H1 (cell line): ENCODE data around the gene CCDC88A. TPM values are rescaled to one million over a fixed set of nuclear protein-coding genes. Genes with fewer than 3 reads are reported as not detected.

ENCODE experiments used
- CTCF ChIA-PET: fragments of 300-600 bp; sonication (Branson Sonifier 250); formaldehyde crosslinking; loops from one replicate; lab custom pipeline; 2021; ENCODE audit not compliant: partially characterized antibody; lab: Charles Lee
- POLR2A ChIA-PET: fragments of 300-600 bp; sonication (Branson Sonifier 250); formaldehyde crosslinking; loops from one replicate; lab custom pipeline; 2021; ENCODE audit warnings: inconsistent platforms; ENCODE audit not compliant: partially characterized antibody; lab: Charles Lee
- DNase-seq, 2 experiments: peaks; one replicate each; pipeline versions ENCODE4 v3.0.0 to v3.0.0-alpha.2; 2010 to 2022; ENCODE audit warnings: low spot score in 2 of 2, low read depth in 1 of 2, mixed read lengths in 1 of 2
- FAIRE-seq: peaks from 2 replicates; lab custom pipeline; 2011; peaks lifted over from hg19 to GRCh38; lab: Jason Lieb, UNC
- H2AFZ ChIP-seq: 2 replicates; pipeline ENCODE4 v1.8.1; 2012; ENCODE audit warnings: low read length, inconsistent platforms
- H2AK5ac ChIP-seq: 2 replicates; pipeline ENCODE4 v1.6.1; 2013; ENCODE audit warnings: low read depth, low read length
- H2BK120ac ChIP-seq: replicated peaks from 2 replicates; pipeline ENCODE3; 2013; ENCODE audit warnings: low read depth, low read length, inconsistent platforms
- H2BK12ac ChIP-seq: 2 replicates; pipeline ENCODE4 v1.6.1; 2013; ENCODE audit warnings: low read depth, low read length
- H2BK15ac ChIP-seq: 2 replicates; pipeline ENCODE4 v1.6.1; 2013; ENCODE audit warnings: low read length
- H2BK20ac ChIP-seq: 2 replicates; pipeline ENCODE4 v1.6.1; 2013; ENCODE audit warnings: low read length
- H2BK5ac ChIP-seq: 2 replicates; pipeline ENCODE4 v1.6.1; 2013; ENCODE audit warnings: low read depth, low read length
- H3K14ac ChIP-seq: 2 replicates; pipeline ENCODE4 v1.6.1; 2013; ENCODE audit warnings: inconsistent platforms; ENCODE audit not compliant: insufficient read length
- H3K18ac ChIP-seq: 2 replicates; pipeline ENCODE4 v1.6.1; 2013; ENCODE audit warnings: low read length; ENCODE audit errors: extremely low read depth
- H3K23ac ChIP-seq: 2 replicates; pipeline ENCODE4 v1.6.1; 2013; ENCODE audit warnings: inconsistent platforms; ENCODE audit not compliant: insufficient read length
- H3K23me2 ChIP-seq: 2 replicates; pipeline ENCODE4 v1.6.1; 2013; ENCODE audit warnings: low read depth, low read length
- H3K27ac ChIP-seq: 2 replicates; pipeline ENCODE4 v1.6.1; 2011; ENCODE audit warnings: low read depth, low read length, inconsistent platforms
- H3K27me3 ChIP-seq, 4 experiments: replicated peaks in 1 of 4; 1 replicate in 1 of 4; 2 replicates in 3 of 4; pipeline versions ENCODE4 v1.6.1 to v1.8.1; 2011 to 2013; ENCODE audit warnings: low read length in 3 of 4, mild to moderate bottlenecking in 3 of 4, inconsistent platforms in 2 of 4, mixed read lengths in 2 of 4, moderate library complexity in 1 of 4; ENCODE audit not compliant: control insufficient read depth in 3 of 4, insufficient read depth in 3 of 4; ENCODE audit errors: extremely low read depth in 1 of 4
- H3K36me3 ChIP-seq, 4 experiments: 2 replicates each; pipeline versions ENCODE4 v1.6.1 to v1.8.1; 2011 to 2013; ENCODE audit warnings: mild to moderate bottlenecking in 4 of 4, low read length in 3 of 4, moderate library complexity in 2 of 4, control low read depth in 1 of 4, inconsistent platforms in 1 of 4; ENCODE audit not compliant: insufficient read depth in 4 of 4, control insufficient read depth in 2 of 4
- H3K4ac ChIP-seq: replicated peaks from 2 replicates; pipeline ENCODE3; 2013; ENCODE audit warnings: low read length, low read depth, mixed read lengths, inconsistent platforms; ENCODE audit not compliant: insufficient read length
- H3K4me1 ChIP-seq, 4 experiments: replicated peaks in 1 of 4; 1 replicate in 1 of 4; 2 replicates in 3 of 4; pipeline versions ENCODE4 v1.6.1 to v1.8.1; 2011 to 2013; ENCODE audit warnings: low read length in 3 of 4, inconsistent platforms in 2 of 4, mixed read lengths in 1 of 4; ENCODE audit not compliant: insufficient read depth in 4 of 4, control insufficient read depth in 3 of 4
- H3K4me2 ChIP-seq, 2 experiments: 2 replicates each; pipeline versions ENCODE4 v1.6.1 to v1.8.1; 2011 to 2013; ENCODE audit warnings: low read depth in 2 of 2, low read length in 2 of 2, control low read depth in 1 of 2, inconsistent platforms in 1 of 2, mild to moderate bottlenecking in 1 of 2; ENCODE audit not compliant: insufficient read depth in 1 of 2
- H3K4me3 ChIP-seq, 4 experiments: fragments of 200-600, 300-600 bp in 1 of 4; sonication (generic), shearing (Covaris generic), sonication (Bioruptor Twin) in 1 of 4; 2 replicates each; pipeline versions ENCODE4 v1.5.1 to v1.8.1; 2011 to 2016; ENCODE audit warnings: low read length in 4 of 4, low read depth in 3 of 4, control low read depth in 2 of 4, inconsistent platforms in 2 of 4, mild to moderate bottlenecking in 2 of 4, mixed read lengths in 1 of 4, moderate library complexity in 1 of 4; ENCODE audit not compliant: insufficient read depth in 2 of 4; ENCODE audit errors: extremely low read depth in 1 of 4
- H3K56ac ChIP-seq: replicated peaks from 2 replicates; pipeline ENCODE3; 2013; ENCODE audit warnings: low read depth, mild to moderate bottlenecking, mixed read lengths, low read length, inconsistent platforms; ENCODE audit not compliant: insufficient read length
- H3K79me1 ChIP-seq: 2 replicates; pipeline ENCODE4 v1.6.1; 2013; ENCODE audit warnings: low read depth, low read length, control low read depth
- H3K79me2 ChIP-seq, 2 experiments: 2 replicates each; pipeline versions ENCODE4 v1.6.1 to v1.8.1; 2012 to 2013; ENCODE audit warnings: low read length in 2 of 2, mild to moderate bottlenecking in 2 of 2, inconsistent platforms in 1 of 2; ENCODE audit not compliant: insufficient read depth in 2 of 2, control insufficient read depth in 1 of 2
- H3K9ac ChIP-seq, 4 experiments: replicated peaks in 1 of 4; 1 replicate in 1 of 4; 2 replicates in 3 of 4; pipeline versions ENCODE4 v1.6.1 to v1.8.1; 2011 to 2013; ENCODE audit warnings: low read depth in 3 of 4, low read length in 3 of 4, control low read depth in 2 of 4, mild to moderate bottlenecking in 2 of 4, moderate library complexity in 2 of 4, inconsistent platforms in 1 of 4; ENCODE audit errors: extremely low read depth in 1 of 4
- H3K9me3 ChIP-seq, 2 experiments: 2 replicates each; pipeline versions ENCODE4 v1.6.1 to v1.8.1; 2012 to 2013; ENCODE audit warnings: mild to moderate bottlenecking in 2 of 2, moderate library complexity in 2 of 2, control low read depth in 1 of 2, inconsistent platforms in 1 of 2, low read depth in 1 of 2, low read length in 1 of 2, mixed read lengths in 1 of 2; ENCODE audit not compliant: insufficient read depth in 2 of 2
- H4K20me1 ChIP-seq, 2 experiments: replicated peaks in 1 of 2; 2 replicates each; pipeline versions ENCODE3 to v1.8.1; 2011 to 2013; ENCODE audit warnings: inconsistent platforms in 2 of 2, low read length in 2 of 2, mild to moderate bottlenecking in 1 of 2; ENCODE audit not compliant: insufficient read depth in 2 of 2, control insufficient read depth in 1 of 2
- H4K5ac ChIP-seq: 2 replicates; pipeline ENCODE4 v1.6.1; 2013; ENCODE audit warnings: low read length, low read depth, mixed read lengths, inconsistent platforms; ENCODE audit not compliant: insufficient read length
- H4K8ac ChIP-seq: 2 replicates; pipeline ENCODE4 v1.8.0; 2013; ENCODE audit warnings: mild to moderate bottlenecking, moderate library complexity, low read length, inconsistent platforms; ENCODE audit not compliant: insufficient read depth; ENCODE audit errors: extremely low read depth
- H4K91ac ChIP-seq: replicated peaks from 2 replicates; pipeline ENCODE3; 2013; ENCODE audit warnings: low read length, mixed read lengths, inconsistent platforms; ENCODE audit not compliant: insufficient read length
- ASH2L ChIP-seq: fragments of 200-600, 300-600 bp; sonication (generic); IDR thresholded peaks from one replicate; pipeline ENCODE4 v1.7.1; 2017; ENCODE audit warnings: low read length
- CREB1 ChIP-seq: IDR thresholded peaks from 2 replicates; pipeline ENCODE4 v1.6.1; 2012; ENCODE audit warnings: inconsistent platforms
- KDM4A ChIP-seq: IDR thresholded peaks from one replicate; pipeline ENCODE4 v1.7.1; 2012; ENCODE audit warnings: low read depth, mild to moderate bottlenecking, moderate library complexity, low read length, inconsistent platforms; ENCODE audit not compliant: severe bottlenecking
- NRF1 ChIP-seq: IDR thresholded peaks from 2 replicates; pipeline ENCODE4 v1.6.1; 2011; ENCODE audit warnings: mild to moderate bottlenecking, low read depth, low read length, improper control_type of control experiment
- PHF8 ChIP-seq: fragments of 200-600 bp; sonication (generic); conservative IDR thresholded peaks from 2 replicates; pipeline ENCODE4 v1.7.1; 2012; ENCODE audit warnings: low read depth, mild to moderate bottlenecking, inconsistent platforms, low read length, moderate library complexity
- POLR2A ChIP-seq, 2 experiments: IDR thresholded peaks; 1 replicate in 1 of 2; 2 replicates in 1 of 2; pipeline ENCODE4 v1.6.1; 2011; ENCODE audit warnings: low read depth in 2 of 2, low read length in 2 of 2, mild to moderate bottlenecking in 2 of 2; ENCODE audit errors: control extremely low read depth in 1 of 2
- TAF1 ChIP-seq: IDR thresholded peaks from 2 replicates; pipeline ENCODE4 v1.6.1; 2011; ENCODE audit warnings: mild to moderate bottlenecking, low read depth, low read length
- TEAD4 ChIP-seq: IDR thresholded peaks from 2 replicates; pipeline ENCODE4 v1.6.1; 2012; ENCODE audit warnings: low read depth, low read length, inconsistent platforms, mixed read lengths
- USF2 ChIP-seq: IDR thresholded peaks from 2 replicates; pipeline ENCODE4 v1.6.1; 2011; ENCODE audit warnings: low read length, improper control_type of control experiment
- YY1 ChIP-seq: IDR thresholded peaks from 2 replicates; pipeline ENCODE4 v1.6.1; 2011; ENCODE audit warnings: low read depth, mild to moderate bottlenecking, low read length
- WGBS, 2 experiments: shearing (Covaris generic) in 1 of 2; methylation state at CpG; one replicate each; pipeline versions ENCODE4 v1.1.6 to v1.1.7; 2013 to 2015; ENCODE audit warnings: low lambda C conversion rate in 2 of 2, mixed read lengths in 2 of 2, inconsistent platforms in 1 of 2, low coverage in 1 of 2, missing lambda C conversion rate in 1 of 2; ENCODE audit not compliant: insufficient replicate concordance in 2 of 2, insufficient coverage in 1 of 2, insufficient read length in 1 of 2; ENCODE audit errors: extremely low coverage in 1 of 2, missing lambda C conversion rate in 1 of 2; 5-methylcytosine and 5-hydroxymethylcytosine counted together
- polyA plus RNA-seq, 7 experiments: library from polyadenylated mRNA; depleted of rRNA in 3 of 7; stranded (reverse) in 5 of 7; unstranded in 2 of 7; fragments of >200 nt in 5 of 7; fragments of 200-250 nt in 2 of 7; gene quantifications; 1 replicate in 5 of 7; 2 replicates in 1 of 7; 4 replicates in 1 of 7; pipeline versions ENCODE4 v1.2.1 to v1.2.3, GENCODE V29; 2011 to 2013; ENCODE audit warnings: missing spikeins in 2 of 7, mixed read lengths in 2 of 7
- total RNA-seq: library from RNA; stranded (reverse); fragmentation: NEBNext Ultra II Directional; extraction: Animal tissue kit (Norgen Biotek cat#: 25700); gene quantifications from 2 replicates; pipeline ENCODE4 v1.2.1, GENCODE V29; 2021

The CCDC88A gene
- total and polyA plus RNA-seq, 2 of the 8 experiments (the other 6 are each of a cell fraction or from before 2014, with no cell fraction given) = 27.0 to 98.0 TPM

GRCh38 chr2:55282110-55282917 lies 137.3 kb downstream of the CCDC88A start:
- Histone ChIP-seq H3K9ac (peak overlapping the region; percentile 31 to 83 (median 76)), H2AFZ (peak overlapping the region; percentile 10), H2BK120ac (no peak overlapping the region), H4K91ac (peak overlapping the region; percentile 80), H4K5ac (peak overlapping the region; percentile 67), H3K23me2 (peaks cover 2% of the 10 kb centered on the region; the same call in 1 of the 2 replicates), H3K14ac (no peak overlapping the region), H2BK15ac (peak overlapping the region; percentile 84; the same call in 1 of the 2 replicates), H3K4me2 (peak overlapping the region; percentile 61 to 80), H3K79me2 (peaks cover 0 to 3% of the 10 kb centered on the region in 2 experiments; a peak in 1 of 4 replicates), H3K36me3 (no peaks in the 10 kb centered on the region; a peak in 1 of 8 replicates), H3K79me1 (no peaks in the 10 kb centered on the region), H2BK20ac (peak overlapping the region; percentile 2; the same call in 1 of the 2 replicates), H3K4me1 (peaks cover 3 to 18% (median 5%) of the 10 kb centered on the region in 4 experiments; a peak in 5 of 7 replicates), H3K27me3 (no peaks in the 10 kb centered on the region), H2BK5ac (peak overlapping the region; percentile 78), H2BK12ac (peak overlapping the region; percentile 32; the same call in 1 of the 2 replicates), H4K20me1 (no peaks in the 10 kb centered on the region), H3K4ac (no peak overlapping the region), H4K8ac (peak overlapping the region; percentile 93), H3K18ac (peak overlapping the region; percentile 87), H2AK5ac (no peak overlapping the region), H3K56ac (peak overlapping the region; percentile 3), H3K4me3 (peak overlapping the region; percentile 41 to 70 (median 68)), H3K9me3 (no peaks in the 10 kb centered on the region), H3K27ac (peak overlapping the region; percentile 81), H3K23ac (no peak overlapping the region)
- ChIA-PET CTCF (no interaction called here), POLR2A (interaction anchor here (0.6 to 2.0 kb wide), 5 partner anchors 12 to 334 kb away, joined by 3 to 8 read pairs (median 5); partner anchors contain the start of gene MTIF2)
- DNase-seq (peak; percentile 57 to 87), FAIRE-seq (no peak)
- 11% methylated on average over 60 of the region's 60 CpGs; no CpG with 5 or more reads in 1 of the 2 experiments for WGBS, 2 experiments
- peak; percentile 2; the same call in 1 of the 2 replicates for TF ChIP-seq TEAD4
- TF ChIP-seq PHF8 = peak; percentile 68
- 0 out of 2 replicates have a peak, but pooled peaks have one; percentile 2 for TF ChIP-seq USF2
- TF ChIP-seq CREB1 = peak; percentile 43; the same call in 1 of the 2 replicates
- peak; percentile 81 for TF ChIP-seq ASH2L
- peak; percentile 43; the same call in 1 of the 2 replicates for TF ChIP-seq NRF1
- peak; percentile 84 for TF ChIP-seq TAF1
- peak; percentile 69 for TF ChIP-seq KDM4A
- TF ChIP-seq YY1 = no peak
- peak; percentile 65 to 78 for TF ChIP-seq POLR2A (IDR thresholded peaks at IDR 0.05; ENCODE audit: control extremely low read depth in 1 of 2, low read depth in 2 of 2, low read length in 2 of 2)
